ENCODE data around the gene CR1.
A peak's percentile ranks its signal among the peaks of the same experiment; 100 is the strongest.

Gene CR1

DNA sequence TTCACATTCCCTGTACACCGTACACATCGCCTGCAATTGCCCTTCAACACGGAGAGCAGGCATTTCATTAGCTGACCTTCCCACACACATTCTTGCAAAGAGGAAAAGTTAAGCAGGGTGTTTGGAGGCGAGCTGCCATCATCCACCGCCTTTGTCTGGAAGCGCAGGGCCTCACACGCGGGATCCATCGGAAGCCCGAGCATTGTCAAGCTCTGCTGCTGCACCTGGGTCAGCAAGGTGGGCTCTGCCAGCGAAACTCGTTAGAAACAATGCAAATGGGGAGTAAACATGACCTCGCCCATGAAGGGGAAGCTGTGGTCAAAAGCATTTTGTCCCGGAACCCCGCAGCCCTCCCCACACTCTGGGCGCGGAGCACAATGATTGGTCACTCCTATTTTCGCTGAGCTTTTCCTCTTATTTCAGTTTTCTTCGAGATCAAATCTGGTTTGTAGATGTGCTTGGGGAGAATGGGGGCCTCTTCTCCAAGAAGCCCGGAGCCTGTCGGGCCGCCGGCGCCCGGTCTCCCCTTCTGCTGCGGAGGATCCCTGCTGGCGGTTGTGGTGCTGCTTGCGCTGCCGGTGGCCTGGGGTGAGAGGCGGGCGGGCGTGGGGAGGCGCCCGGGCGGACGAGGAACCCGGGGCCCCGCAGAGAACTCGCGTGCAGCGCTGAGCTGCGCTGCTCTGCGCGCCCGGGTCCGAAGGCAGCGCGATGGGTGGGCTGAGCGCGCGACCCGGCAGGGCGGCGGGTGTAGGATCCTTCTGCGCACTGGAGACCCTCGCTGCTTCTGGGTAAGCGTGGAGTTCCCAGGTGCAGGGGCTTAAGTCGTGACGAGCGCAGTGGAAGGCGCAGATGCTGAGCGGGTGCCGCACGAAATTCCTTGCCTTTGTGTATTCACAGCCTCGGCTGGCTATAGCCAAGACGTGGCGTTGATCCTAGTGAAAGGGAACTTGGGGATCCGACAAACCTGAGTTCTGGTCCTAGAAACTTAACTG is at the start of gene CR1:
CR1 (plus strand) TSS at position 357 of the 992 bp plus-strand sequence; CDS start at position 468, 111 bp downstream.
- Mint-ChIP-seq H3K4me1 (peaks cover 32% of the 10 kb centered on the region), H3K27me3 (peaks cover 19% of the 10 kb centered on the region), H3K27ac (no peak within 1 kb of the TSS), H3K36me3 (ENCODE audit: low read depth) (no peaks in the 10 kb centered on the region), H3K9me3 (no peaks in the 10 kb centered on the region), H3K4me3 (peak within 1 kb of the TSS; percentile 68)
- ATAC-seq (peak; percentile 15), DNase-seq (peak; percentile 41)

DNA sequence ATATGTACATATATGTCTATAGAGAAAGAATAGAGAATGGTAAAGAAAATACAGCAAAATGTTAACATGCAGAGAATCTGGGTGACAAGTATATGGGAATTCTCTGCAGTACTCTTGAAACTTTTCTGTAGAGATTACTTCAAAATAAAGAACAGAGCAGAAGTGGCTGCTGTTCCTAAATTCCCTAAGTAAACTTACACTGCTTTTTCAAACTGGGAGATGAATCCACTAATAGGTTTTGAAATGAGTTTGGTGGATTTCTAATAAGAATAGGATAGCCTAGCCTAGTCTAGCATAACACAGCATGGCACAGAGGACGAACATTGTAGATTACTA is 42.3 kb upstream of the CR1 start:
- DNase-seq = no peak
- Mint-ChIP-seq H3K27ac (no peak overlapping the region), H3K4me3 (peak overlapping the region; percentile 68), H3K9me3 (no peaks in the 10 kb centered on the region), H3K4me1 (peaks cover 14% of the 10 kb centered on the region), H3K27me3 (peaks cover 13% of the 10 kb centered on the region), H3K36me3 (ENCODE audit: low read depth) (no peaks in the 10 kb centered on the region)
- no peak for ATAC-seq

DNA sequence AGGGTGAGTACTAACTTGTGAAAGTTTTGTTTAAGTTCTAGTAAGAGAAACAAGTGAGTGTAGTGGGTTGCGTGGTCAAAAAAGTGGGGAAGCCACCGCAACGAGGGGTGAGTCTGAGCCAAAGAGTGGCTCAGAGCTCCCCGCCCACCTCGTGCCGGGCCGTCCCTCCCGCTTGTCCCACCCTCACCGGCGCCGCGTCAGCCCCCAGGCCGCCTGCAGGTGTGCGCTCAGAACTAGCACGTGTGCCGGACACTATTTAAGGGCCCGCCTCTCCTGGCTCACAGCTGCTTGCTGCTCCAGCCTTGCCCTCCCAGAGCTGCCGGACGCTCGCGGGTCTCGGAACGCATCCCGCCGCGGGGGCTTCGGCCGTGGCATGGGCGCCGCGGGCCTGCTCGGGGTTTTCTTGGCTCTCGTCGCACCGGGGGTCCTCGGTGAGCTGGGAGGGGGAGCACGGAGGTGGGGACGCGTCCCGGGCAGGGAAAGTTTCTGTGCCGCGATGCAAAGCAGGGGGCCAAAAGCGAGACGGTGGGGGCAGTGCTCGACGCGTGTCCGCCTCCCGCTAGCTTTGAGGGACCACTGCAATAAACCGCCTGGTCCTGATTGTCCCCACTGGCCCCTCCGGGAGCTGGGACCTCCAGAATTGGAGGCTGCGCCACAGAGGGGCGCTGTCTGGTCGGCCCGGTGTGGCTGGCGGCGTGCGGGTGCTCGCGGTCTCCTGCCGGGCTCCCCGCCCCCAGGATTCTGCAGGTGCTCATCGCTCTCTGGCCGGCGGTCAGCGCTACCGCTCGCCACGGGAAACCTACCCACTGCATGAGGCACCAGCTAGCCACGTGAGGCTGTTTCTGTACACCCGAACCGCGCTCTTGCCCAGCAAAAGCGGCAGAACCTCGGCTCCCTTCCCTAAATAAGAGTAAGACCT is 41.7 kb upstream of the CR1 start, which contains the start of gene CR2:
CR2 (plus strand) TSS at position 283 of the 919 bp plus-strand sequence; CDS start at position 374, 91 bp downstream.
- H3K4me1 Mint-ChIP-seq = peaks cover 14% of the 10 kb centered on the region
- no peaks in the 10 kb centered on the region for H3K36me3 Mint-ChIP-seq (ENCODE audit: low read depth)
- peak; percentile 78 for ATAC-seq
- H3K27ac Mint-ChIP-seq = peak within 1 kb of the TSS; percentile 45
- peaks cover 13% of the 10 kb centered on the region for H3K27me3 Mint-ChIP-seq
- DNase-seq = peak; percentile 71
- H3K4me3 Mint-ChIP-seq = peak within 1 kb of the TSS; percentile 68
- H3K9me3 Mint-ChIP-seq = no peaks in the 10 kb centered on the region

DNA sequence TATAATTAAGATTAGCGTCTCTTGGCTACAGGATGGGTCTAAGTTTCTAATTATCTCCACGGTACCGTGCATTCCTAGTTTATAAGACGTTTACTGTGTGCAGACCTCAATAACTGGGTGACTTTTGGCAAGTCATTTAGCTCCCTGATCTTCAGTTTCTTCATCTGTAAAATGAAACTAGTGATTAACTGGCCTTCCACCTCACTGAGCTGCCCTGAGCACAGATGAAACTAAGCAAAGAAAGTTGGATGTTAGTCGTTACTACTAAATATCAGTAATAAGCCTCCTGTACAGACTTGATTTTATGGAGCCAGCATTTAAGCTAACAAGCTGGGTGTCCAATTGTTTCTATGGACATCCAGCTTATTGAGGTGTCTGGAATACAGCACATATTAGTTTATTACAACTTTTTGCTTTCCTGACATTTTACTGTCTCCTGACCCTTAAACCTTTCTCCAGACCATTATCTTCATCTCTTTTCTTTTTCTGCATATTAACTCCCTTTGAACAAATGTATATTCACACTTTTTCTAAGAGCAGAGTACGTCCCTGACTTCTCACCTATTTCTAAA is 40.7 kb upstream of the CR1 start:
- Mint-ChIP-seq H3K4me1 (peaks cover 24% of the 10 kb centered on the region), H3K9me3 (no peaks in the 10 kb centered on the region), H3K27ac (peak overlapping the region; percentile 45), H3K36me3 (ENCODE audit: low read depth) (no peaks in the 10 kb centered on the region), H3K27me3 (peaks cover 9% of the 10 kb centered on the region), H3K4me3 (peak overlapping the region; percentile 68)
- DNase-seq = no peak
- ATAC-seq = peak; percentile 29

DNA sequence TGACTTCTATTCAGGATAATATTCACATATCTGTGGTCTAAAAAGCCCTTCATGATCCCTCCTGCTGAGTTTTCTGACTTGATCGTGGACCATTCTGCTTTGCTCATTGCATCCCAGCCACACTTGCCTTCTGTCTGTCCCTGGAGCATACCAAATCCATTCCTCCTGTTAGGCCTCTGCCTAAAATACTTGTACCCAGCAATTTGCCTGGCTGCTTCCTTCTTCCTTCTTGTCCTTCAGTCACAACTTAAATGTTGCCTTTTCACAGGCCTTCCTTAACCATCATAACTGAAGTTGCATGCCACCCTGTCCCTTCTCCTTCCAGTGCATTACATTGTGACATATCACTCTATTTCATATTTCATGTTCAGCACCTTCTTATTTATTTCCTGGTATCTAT is 37.5 kb upstream of the CR1 start:
- peaks cover 53% of the 10 kb centered on the region for H3K4me1 Mint-ChIP-seq
- H3K27me3 Mint-ChIP-seq = peaks cover 5% of the 10 kb centered on the region
- H3K27ac Mint-ChIP-seq = no peak overlapping the region
- H3K36me3 Mint-ChIP-seq (ENCODE audit: low read depth) = no peaks in the 10 kb centered on the region
- DNase-seq = no peak
- no peaks in the 10 kb centered on the region for H3K9me3 Mint-ChIP-seq
- no peak for ATAC-seq
- no peak overlapping the region for H3K4me3 Mint-ChIP-seq

DNA sequence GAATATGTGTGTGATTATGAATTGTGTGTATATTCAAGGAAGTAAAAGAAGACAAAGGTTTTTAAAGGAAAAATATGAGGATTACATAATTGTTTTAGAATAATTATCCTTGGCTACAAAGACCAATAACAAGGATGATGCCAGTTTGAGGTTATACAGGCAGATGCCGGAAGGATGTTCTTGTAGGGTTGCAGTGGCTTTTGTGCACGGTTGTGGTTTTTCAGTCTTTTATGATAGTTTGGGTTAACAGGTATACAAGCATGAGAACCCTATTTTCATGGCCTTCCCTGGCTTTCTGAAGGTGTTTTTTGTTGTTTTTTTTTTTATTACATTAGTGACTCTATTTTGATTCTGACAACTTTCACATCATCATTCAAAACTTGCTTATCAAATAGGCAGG is 36.9 kb upstream of the CR1 start:
- Mint-ChIP-seq H3K27ac (no peak overlapping the region), H3K4me3 (no peak overlapping the region)
- ATAC-seq = no peak

DNA sequence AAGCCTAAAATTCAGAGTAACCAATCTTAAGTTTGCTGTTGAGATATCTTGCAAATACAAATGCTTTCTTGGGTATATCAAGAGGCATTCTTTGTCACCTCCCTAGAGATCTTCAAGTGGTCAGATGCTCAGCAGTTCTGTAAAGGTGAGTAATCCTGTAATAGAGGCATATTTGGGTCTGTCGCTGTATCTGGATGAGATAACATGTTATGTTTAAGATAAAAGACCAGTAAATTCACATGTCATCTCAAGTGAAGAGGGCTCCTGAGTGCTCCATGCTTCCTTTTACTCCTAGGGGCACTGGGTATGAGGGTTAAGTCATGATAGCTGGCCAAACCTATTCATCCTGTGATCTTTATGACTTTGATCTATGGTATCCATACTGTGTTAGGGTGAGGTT is 34.3 kb upstream of the CR1 start:
- no peak overlapping the region for H3K4me3 Mint-ChIP-seq
- no peak for ATAC-seq
- no peak for DNase-seq
- no peaks in the 10 kb centered on the region for H3K9me3 Mint-ChIP-seq
- H3K36me3 Mint-ChIP-seq (ENCODE audit: low read depth) = no peaks in the 10 kb centered on the region
- peaks cover 44% of the 10 kb centered on the region for H3K4me1 Mint-ChIP-seq
- H3K27ac Mint-ChIP-seq = no peak overlapping the region
- H3K27me3 Mint-ChIP-seq = no peaks in the 10 kb centered on the region

More for the DNA sequence above, 36.9 kb upstream of the CR1 start:
- H3K27me3 Mint-ChIP-seq = peaks cover 5% of the 10 kb centered on the region
- H3K36me3 Mint-ChIP-seq (ENCODE audit: low read depth) = no peaks in the 10 kb centered on the region
- no peaks in the 10 kb centered on the region for H3K9me3 Mint-ChIP-seq
- H3K4me1 Mint-ChIP-seq = peaks cover 55% of the 10 kb centered on the region
- DNase-seq = no peak

DNA sequence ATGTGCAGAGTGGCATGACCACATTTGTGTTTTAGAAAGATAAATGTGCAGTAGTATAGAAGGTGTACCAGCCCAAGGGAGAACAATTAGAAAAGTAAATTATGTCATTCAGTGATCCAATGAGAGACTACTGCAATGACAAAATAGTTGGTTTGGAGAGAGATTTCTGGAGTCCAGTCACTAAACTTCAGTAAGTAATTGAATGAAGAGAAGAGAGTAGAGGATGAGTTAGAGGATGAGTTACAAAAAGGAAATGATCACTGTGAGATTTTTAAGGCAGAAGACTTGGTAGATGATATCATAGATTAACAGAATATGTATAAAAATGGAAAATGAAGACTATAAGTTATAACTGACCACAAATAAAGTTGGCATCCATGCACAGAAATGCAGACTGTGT is 33.4 kb upstream of the CR1 start:
- Mint-ChIP-seq H3K9me3 (no peaks in the 10 kb centered on the region), H3K27ac (no peak overlapping the region), H3K36me3 (ENCODE audit: low read depth) (no peaks in the 10 kb centered on the region), H3K27me3 (no peaks in the 10 kb centered on the region), H3K4me1 (peaks cover 46% of the 10 kb centered on the region), H3K4me3 (no peak overlapping the region)
- ATAC-seq (no peak), DNase-seq (no peak)

DNA sequence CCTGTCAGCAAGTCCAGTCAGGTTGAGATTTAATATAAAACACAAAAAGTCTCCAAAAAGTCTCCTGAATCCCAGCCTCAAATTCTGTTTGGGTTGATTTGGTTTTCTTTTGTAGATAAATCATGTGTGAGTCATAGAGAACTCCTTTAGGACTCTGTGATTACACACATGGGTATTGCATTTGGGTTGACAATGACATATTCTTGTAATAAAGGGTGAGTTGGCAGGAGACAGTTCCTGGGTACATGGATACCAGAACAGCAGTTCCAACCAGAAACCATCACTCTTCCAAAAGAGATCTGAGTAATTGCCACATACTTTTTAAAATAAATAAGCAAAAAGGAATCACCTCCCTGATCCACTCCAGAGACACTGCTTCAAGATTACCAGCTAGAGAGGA is 32.9 kb upstream of the CR1 start:
- Mint-ChIP-seq H3K27me3 (no peaks in the 10 kb centered on the region), H3K36me3 (ENCODE audit: low read depth) (no peaks in the 10 kb centered on the region), H3K4me1 (peaks cover 46% of the 10 kb centered on the region), H3K9me3 (no peaks in the 10 kb centered on the region), H3K27ac (no peak overlapping the region), H3K4me3 (no peak overlapping the region)
- DNase-seq (no peak), ATAC-seq (peak; percentile 84)

DNA sequence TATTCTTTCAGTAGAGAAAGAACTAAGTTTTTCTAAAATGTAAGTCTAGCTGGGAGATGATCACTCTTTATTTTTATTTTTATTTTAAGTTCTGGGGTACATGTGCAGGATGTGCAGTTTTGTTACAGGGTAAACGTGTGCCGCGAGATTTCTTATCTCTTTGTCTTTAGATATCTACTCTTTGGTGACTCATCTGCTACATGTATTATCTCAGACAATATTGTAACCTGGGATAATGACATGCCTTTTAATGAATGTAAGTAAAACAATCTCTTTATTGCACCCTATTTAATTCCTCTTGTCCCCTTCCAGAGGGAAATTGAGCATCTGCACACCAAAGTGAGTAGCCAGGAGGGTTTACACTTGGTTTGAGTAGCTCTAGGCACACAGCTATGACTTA is 32.4 kb upstream of the CR1 start:
- H3K27me3 Mint-ChIP-seq = no peaks in the 10 kb centered on the region
- no peaks in the 10 kb centered on the region for H3K36me3 Mint-ChIP-seq (ENCODE audit: low read depth)
- ATAC-seq (no peak), DNase-seq (no peak)
- H3K9me3 Mint-ChIP-seq = no peaks in the 10 kb centered on the region
- no peak overlapping the region for H3K4me3 Mint-ChIP-seq
- no peak overlapping the region for H3K27ac Mint-ChIP-seq
- H3K4me1 Mint-ChIP-seq = peaks cover 46% of the 10 kb centered on the region

DNA sequence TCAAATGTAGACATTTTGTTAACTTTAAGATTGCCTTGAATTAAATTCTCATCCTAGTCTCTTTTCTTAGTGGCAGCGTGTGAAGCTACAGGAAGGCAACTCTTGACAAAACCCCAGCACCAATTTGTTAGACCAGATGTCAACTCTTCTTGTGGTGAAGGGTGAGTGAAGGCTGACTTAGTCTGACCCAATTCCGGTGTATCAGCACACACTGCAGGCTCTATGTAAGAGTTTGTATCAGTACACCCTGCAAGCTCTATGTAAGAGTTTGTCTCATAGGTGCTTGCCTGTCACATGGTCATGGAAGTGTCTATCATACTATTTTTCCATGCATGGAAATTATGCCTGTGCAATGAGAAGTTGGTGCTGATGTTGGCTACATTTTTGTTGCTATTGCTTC is 25.0 kb upstream of the CR1 start:
- peaks cover 3% of the 10 kb centered on the region for H3K36me3 Mint-ChIP-seq (ENCODE audit: low read depth)
- no peak overlapping the region for H3K27ac Mint-ChIP-seq
- ATAC-seq = peak; percentile 96
- DNase-seq = no peak
- no peaks in the 10 kb centered on the region for H3K27me3 Mint-ChIP-seq
- no peak overlapping the region for H3K4me3 Mint-ChIP-seq
- peaks cover 14% of the 10 kb centered on the region for H3K4me1 Mint-ChIP-seq
- H3K9me3 Mint-ChIP-seq = no peaks in the 10 kb centered on the region

DNA sequence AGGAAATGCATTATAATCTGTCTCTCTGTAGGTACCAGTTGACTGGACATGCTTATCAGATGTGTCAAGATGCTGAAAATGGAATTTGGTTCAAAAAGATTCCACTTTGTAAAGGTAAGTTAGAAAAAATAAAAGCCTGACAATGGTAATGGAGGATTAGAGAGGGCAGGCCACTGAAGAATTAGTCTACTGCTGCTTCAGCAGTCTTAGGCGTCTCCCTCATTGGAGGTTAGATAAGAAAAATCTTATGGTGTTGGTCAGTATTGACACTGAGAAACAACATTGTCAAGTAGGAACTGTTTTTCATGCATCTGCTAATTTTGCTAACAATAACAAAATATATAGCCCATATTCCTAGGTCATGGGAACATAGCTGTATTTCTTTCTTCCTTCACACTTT is 21.7 kb upstream of the CR1 start:
- H3K36me3 Mint-ChIP-seq (ENCODE audit: low read depth) = peaks cover 3% of the 10 kb centered on the region
- no peak for ATAC-seq
- H3K9me3 Mint-ChIP-seq = no peaks in the 10 kb centered on the region
- no peak overlapping the region for H3K27ac Mint-ChIP-seq
- no peaks in the 10 kb centered on the region for H3K27me3 Mint-ChIP-seq
- peaks cover 12% of the 10 kb centered on the region for H3K4me1 Mint-ChIP-seq
- no peak overlapping the region for H3K4me3 Mint-ChIP-seq
- no peak for DNase-seq

DNA sequence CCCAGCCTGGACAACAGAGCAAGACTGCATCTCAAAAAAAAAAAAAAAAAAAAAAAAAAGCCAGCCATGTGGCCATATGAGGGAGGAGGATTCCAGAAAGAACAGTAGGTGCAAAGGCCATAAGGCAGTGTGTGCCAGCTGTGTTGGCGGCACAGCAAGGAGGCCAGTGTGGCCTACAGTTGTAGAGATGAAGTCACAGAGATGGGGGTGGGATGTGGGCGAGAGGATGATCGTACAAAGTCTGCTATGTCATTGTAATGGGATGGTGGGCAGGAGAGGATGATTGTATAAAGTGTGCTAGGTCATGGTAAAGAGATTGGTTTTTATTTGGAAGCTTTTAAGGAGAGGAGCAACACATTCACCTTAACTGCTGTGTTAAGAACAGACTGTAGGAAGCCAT is 9.8 kb upstream of the CR1 start:
- Mint-ChIP-seq H3K27me3 (peaks cover 2% of the 10 kb centered on the region), H3K36me3 (ENCODE audit: low read depth) (peaks cover 2% of the 10 kb centered on the region), H3K9me3 (no peaks in the 10 kb centered on the region), H3K4me3 (no peak overlapping the region), H3K4me1 (no peaks in the 10 kb centered on the region), H3K27ac (no peak overlapping the region)
- ATAC-seq = no peak
- no peak for DNase-seq

DNA sequence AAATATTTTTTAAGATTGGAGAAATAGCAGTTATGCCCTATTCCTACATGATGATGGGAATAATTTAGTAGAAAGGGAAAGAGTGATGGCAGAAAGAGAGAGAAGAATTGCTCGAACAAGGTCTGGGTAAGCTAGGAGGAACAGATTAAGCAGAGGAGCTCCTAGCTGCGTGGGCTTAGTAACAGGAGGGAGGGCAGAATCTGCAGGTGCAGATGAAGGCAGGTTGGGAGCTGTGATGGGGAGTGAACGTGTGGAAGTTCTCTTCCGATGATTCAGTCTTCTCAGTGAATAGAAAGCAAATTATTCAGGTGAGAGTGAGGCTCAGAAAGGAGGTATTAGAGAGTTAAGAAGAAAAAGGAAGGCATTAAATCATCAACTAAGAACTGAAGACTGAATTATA is 8.3 kb upstream of the CR1 start:
- Mint-ChIP-seq H3K36me3 (ENCODE audit: low read depth) (no peaks in the 10 kb centered on the region), H3K4me3 (no peak overlapping the region), H3K4me1 (no peaks in the 10 kb centered on the region), H3K27ac (no peak overlapping the region), H3K27me3 (no peaks in the 10 kb centered on the region), H3K9me3 (no peaks in the 10 kb centered on the region)
- DNase-seq (no peak), ATAC-seq (no peak)
